Skin of body (tissue), 2 donors: Measurements from ENCODE around the gene ISY1. TPM values are rescaled to one million over a fixed set of nuclear protein-coding genes. Genes with fewer than 3 reads are reported as not detected.
"Not testable (repeated sequence)": the region's sequence is repeated elsewhere in the genome, so short reads cannot be mapped to it uniquely, and the experiment has no call there.

Experiments
- DNase-seq: peaks from one replicate; lab custom pipeline; 2025; lab: John Stamatoyannopoulos, UW
- total RNA-seq: library from RNA; depleted of rRNA; stranded (reverse); fragments of >200 nt; gene quantifications from one replicate; pipeline ENCODE4 v1.2.3, GENCODE V29; 2014

Gene ISY1
- total RNA-seq, 1 donor from 2014 or later: 19.5 TPM

DNA sequence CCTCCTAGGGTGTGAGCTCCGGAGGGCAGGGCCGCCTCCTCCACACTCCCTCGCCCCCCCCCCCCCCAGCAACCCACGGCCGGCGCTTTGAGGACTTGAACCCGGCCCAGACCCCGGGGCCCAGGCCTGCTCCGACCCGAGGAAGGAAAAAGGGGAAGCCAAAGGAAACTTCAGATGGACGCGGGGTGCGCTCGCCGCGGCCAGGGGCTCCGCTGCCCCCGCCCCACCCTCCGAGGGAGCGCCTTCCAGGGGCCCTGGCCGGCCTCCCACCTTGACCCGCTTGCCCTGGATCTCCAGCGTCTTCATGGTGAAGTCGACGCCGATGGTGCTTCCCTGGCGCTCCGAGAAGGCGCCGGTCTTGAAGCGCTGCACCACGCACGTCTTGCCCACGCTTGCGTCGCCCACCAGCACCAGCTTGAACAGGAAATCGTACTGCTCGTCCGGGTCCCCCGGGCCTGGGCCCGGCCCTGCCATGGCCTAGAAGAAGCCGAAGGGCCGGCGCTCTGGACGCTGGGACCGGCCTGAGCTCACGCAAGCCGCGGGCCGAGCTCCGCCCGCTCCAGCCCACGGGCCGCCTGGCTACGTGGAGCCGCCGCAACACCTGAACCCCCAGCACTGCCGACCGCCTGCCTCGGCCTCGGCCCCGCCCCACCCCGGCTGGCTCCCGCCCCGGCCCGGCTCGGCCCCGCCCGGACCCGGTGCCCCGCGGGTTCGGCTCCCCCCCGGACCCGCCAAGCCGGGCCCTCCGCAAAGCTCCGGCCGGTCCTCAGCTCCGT lies 39.7 kb downstream of the ISY1 start:
- no peak for DNase-seq

DNA sequence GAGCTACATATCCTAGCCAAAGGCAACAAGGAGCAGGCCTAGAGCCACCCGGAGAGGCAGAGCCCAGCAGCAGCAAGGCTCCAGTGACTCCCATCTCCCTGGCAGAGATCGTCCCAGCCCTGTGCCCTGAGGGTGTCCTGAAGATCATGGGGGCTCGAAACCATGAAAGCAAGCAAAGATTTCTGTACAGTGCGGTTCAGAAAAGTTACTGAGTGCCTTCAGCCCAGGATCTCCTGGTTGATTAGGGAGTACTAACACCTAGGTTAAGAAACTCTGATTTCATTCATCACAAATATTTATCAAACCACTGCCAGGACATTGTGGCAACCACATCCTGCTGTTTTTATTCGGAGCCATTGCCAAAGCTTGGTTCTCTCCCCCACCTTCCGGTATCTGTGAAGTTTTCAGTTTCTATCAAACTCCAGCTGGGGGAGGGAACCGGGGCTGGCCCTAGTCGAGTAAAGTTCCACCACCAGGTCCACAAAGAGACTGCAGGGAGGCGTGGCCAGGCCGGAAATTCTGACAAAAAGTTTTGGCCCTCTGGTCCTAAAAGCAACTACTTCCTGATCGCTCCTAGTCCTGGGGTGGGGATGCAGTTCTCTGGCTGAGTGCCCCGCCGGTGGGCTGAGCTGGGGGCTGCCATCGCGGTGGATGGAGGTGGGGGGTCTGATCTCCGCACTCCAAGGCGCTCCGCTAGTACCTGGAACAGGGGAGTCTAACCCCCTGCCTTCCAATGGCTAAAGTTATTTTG lies 40.4 kb downstream of the ISY1 start:
- DNase-seq: peak; percentile 71

DNA sequence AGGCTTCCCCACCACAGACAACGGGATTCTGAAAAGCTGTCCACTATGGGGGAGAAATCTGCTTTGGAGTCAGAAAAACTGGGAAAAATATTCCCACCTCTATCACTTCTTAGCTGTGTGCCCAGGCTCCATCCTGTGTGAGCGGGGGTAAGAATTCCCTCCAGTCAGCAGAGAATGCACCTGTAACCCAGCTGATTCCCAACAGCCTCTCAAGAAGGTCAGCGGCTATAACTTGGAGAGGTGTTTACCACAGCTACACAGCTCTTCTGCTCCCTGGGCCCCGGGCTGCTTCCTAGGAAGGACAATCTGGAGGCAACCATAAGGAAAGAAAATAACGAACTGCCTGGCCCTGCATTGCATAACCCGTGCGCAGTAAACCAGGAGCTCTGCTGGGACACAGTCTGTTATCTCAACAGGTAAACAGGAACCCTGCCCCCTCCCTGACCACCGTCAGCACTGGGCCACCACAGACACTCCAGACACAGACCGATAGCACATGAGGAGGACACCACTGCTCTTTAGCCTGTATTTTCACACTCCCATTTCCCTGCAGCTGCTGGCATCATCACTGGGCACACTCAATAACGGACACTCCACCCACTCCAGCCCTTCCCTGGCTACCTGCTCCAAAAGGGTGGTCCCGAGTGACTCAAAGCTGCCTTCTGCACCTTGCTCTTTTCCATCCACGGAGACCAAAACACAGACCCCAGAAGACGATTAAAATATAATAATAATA lies 41.3 kb downstream of the ISY1 start:
- no peak for DNase-seq

DNA sequence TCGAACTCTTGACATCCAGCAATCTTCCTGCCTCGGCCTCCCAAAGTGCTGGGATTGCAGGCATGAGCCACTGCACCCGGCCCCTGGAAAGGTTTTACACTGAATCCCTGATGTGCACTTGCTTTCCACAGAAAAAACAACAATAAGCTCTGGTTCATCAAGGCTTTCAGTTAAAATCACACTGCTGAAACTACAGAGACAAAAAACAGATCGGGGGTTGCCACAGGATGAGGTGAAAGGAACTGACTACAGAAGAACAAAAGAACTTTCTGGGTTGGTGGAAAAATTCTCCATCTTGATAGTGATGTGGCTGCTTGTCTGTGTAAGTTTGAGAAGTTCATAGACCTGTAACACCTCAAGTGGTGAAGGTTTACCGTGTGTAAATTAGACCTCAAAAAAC lies 42.1 kb downstream of the ISY1 start:
- DNase-seq: no peak

DNA sequence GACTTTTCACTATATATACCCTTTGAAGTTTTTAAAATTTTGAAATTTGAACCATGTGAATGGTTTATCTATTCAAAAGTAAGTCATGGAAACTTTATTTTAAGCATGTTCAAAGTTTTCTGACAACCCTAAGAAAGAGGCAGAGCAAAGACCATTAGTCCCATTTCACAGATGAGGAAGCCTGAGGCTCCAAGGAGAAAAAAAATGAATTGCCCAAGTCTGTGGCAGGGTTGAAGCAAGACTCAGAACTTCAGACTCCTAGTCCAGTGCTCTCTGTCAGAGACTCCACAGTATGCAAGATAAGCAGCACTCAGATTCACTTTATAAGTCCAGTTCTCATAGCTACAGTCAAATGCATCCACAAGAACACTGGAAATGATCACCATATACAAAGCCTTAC lies 43.7 kb downstream of the ISY1 start:
- DNase-seq: no peak

- no peak for DNase-seq
Measured at GRCh38 chr3:129116482-129116946, 44.3 kb downstream of the ISY1 start.

DNA sequence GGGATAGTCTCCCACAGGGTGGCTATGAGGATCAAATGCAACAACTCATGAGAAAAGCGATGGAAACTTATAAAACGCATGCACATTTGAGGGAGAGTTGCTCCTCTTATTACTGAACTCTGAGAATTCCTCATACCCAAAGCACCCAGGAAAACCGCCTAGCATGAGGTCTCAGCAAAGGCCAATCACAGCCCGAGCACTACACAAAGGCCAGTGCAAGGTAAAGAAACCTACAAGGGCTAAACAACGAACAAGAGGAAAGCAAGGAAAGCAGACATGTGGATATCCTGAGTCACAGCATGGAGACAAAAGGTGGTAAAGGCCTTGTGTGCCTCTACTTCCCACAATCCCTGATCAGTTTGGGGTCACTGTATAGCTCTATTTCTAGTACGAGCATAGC lies 46.4 kb downstream of the ISY1 start:
- DNase-seq: no peak

DNA sequence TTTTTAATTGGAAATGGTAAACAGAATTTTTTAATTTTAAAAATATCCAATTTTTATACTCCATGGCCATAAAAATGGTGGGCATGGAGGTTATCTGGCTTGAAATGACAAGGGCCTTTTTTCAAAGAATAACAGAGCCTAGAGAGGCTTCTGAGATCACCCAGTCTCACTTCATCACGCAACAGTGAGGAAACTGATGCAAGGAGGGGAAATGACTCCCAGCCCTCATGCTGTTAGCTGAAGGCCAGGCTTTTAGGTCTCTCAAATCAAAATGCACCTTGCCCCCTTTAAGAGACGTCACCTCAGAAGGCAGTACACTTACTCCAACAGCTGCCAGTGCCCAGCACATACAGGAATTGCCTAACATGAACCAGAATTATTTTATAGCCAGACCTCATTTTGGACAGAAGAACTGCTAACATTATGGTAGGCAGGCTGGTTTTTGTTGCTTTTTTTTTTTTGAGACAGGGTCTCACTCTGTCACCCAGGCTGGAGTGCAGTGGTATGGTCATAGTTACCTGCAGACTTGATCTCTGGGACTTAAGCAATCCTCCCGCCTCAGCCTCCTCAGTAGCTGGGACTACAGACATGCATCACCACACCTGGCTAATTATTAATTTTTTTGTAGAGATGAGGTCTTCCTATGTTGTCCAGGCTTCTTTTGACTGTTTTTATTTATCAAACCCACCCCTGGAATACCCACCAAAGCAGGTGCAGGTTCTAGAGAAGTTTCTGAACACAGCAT lies 48.4 kb downstream of the ISY1 start:
- no peak for DNase-seq

DNA sequence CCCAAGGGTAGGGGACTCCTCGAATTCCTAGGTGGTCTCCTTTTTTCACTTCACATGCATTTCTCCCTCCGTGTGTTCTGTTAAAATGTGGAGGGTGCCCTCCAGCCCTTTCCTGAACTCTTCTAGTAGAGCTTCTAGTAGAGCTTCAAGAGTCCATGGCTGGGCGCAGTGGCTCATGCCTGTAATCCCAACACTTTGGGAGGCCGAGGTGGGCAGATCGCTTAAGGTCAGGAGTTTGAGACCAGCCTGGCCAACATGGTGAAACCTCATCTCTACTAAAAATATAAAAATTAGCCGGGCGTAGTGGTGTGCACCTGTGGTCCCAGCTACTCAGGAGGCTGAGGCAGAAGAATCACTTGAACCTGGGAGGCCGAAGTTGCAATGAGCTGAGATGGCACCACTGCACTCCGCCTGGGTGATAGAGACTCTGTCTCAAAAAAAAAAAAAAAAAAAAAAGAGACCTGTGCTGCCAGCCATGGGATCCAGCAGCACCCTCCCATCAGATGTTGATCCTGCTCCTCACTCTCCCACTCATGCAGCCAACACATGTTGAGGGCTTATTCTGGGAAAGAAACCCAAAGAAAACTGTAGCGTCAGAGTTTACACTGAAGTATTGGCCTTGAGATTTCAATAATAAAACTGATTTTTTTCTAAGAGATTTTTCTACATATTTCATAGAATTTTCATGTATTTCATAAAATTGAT lies 49.6 kb downstream of the ISY1 start:
- not testable (repeated sequence) for DNase-seq

DNA sequence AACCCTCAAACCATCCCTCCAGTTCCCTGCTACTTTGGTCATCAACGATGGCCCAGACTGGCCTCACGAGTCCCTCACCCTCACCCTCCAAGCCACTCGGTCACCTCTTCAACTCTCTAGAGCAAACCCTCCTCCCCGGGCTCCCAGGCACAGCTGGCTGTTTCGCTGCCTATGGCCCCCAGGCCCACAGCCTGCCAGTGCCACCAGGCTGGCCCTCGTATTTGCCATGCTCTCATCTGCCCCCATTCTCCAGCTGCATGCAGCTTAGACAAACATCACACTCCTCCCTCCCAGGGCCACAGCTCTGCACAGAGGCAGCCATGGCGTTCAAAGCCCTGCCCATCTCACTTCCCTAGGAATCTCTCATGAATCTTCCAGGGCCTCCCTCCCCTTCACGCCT lies 53.1 kb downstream of the ISY1 start:
- DNase-seq: no peak

DNA sequence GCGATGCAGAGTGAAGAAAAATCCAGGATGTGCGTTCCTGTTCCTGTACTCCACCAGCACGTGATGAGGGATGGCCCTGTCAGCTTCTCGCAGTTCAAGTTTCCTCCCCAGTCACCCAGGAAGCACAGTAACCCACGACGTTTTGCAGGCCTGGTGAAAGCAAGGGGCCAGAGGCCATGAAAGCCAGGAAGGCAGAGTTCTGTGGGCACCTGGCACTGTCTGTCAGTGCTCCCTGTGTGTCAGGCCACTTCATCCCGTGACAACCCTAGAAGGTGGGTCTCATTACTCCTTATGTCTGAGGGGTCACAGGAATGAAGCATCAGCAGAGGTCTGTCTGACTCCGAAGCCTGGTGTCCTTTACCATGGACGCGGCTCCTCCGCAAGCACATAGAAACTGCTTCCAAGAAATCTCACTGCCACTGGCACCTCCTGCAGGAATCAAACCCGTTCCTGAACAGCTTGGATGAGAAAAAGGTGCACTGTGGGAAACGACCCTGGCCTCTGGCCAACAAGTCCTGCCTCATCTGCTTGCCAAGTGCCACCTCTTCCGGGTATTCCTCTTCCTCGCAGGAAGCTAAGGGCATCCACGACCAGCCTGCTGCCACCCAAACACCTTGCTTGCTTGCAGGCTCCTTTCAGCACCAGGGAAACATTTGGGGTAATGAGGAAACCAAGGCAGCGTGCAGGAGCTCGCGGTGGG lies 53.8 kb downstream of the ISY1 start:
- no peak for DNase-seq

GRCh38 chr3:129106320-129106719 lies 54.5 kb downstream of the ISY1 start:
- no peak for DNase-seq

- no peak for DNase-seq
Measured at GRCh38 chr3:129105862-129106261, 55.0 kb downstream of the ISY1 start.

DNA sequence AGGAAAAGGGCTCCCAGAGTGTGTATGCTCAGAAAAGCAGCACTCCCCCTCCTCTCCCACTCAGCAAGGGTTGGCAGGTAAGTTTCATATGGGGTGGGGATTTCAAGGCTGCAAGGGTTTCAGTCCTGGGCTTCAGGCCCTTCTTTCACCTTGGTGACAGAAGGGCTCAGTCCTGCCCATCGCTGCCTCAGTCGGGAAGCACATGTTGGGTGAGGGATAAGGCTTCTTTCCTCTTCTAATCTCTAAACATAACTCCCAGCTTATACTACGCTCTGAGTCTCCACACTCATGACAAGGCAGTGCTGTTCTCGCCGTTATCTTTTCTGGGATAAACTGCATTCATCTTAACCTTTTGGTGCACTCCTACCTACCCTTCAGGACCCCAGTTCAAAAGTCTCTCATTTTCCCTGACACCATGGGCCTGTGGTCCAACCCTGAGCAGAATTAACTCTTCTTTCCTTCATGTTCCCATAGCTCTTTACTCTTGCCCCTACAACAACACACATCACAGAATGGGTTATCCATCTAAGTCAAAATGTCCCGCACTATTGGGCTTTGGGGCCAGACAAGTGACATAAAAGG lies 56.3 kb downstream of the ISY1 start:
- no peak for DNase-seq

DNA sequence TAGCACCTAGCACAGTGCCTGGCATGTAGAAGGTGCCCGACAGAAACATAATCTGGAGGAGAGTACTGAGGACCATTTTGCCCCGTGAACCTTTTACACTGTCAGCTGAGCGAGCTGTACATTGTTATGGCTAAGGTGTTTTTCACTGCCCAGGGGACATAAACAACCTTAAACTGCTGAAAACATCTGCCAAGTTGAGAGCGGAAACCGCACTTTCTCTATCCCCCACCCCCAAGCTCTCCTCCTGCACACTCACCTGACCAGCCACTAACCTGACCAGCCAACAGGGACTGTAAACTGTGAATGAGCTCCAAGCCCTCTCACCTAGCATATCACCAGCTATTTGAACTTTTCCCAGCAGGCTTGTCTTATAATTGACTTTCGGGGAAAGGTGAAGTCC lies 56.8 kb downstream of the ISY1 start:
- no peak for DNase-seq

DNA sequence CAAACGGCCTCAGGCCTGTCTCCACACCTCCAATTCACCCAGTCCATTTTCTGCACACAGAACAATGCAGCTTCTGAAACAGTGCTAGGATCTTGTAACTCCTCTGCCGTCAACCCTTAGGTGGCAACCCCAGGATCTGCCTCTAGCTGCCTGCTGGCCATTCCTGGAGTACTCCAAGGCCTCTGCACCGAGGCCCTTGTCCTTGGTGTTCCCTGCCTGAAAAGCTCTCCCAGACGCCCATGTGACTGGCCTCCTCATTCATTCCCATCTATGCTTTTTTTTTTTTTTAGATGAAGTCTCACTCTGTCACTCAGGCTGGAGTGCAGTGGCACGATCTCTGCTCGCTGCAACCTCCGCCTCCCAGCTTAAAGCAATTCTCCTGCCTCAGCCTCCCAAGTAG lies 57.6 kb downstream of the ISY1 start:
- no peak for DNase-seq

GRCh38 chr3:129101370-129102138 lies 59.3 kb downstream of the ISY1 start:
- no peak for DNase-seq

DNA sequence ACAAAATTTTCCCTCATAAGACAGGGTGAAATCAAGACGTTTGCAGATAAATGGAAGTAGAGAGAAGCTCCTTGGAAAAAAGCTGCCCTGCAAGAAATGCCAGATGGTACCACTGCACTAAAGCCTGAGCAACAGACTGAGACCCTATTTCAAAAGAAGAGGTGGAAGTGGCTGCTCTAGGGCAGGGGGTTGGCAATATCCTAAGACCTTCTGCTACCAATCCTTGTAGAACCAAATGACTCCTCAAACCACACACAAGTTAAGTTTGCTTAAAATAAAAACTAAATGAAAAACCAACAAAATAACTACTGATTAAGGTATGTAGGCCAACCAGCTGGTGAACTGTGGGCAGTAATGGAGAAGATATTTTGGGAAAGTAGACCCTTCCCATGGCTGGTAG lies 60.6 kb downstream of the ISY1 start:
- DNase-seq: no peak

GRCh38 chr3:129095285-129095684 lies 65.6 kb downstream of the ISY1 start:
- DNase-seq: no peak
